ENCODE measurements around the gene MECP2.

DNA sequence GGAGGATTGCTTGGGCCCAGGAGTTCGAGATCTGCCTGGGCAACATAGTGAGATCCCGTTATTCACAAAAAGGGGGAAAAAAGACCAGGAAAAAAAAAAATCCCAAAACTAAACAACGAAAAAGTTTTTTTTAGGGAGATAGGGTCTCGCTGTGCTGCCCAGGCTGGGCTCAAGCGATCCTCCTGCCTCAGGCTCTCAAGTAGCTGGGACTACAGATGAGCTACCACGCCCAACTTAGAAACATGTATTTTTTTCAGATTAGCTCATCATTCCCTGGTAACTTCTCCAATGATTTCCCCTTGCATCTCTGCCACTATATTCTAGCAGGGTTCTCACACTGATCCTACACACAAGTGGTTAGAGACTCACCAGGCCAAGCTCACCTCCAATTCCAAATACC is 53.4 kb downstream of the MECP2 start:
- TF ChIP-seq, protein P1, sequence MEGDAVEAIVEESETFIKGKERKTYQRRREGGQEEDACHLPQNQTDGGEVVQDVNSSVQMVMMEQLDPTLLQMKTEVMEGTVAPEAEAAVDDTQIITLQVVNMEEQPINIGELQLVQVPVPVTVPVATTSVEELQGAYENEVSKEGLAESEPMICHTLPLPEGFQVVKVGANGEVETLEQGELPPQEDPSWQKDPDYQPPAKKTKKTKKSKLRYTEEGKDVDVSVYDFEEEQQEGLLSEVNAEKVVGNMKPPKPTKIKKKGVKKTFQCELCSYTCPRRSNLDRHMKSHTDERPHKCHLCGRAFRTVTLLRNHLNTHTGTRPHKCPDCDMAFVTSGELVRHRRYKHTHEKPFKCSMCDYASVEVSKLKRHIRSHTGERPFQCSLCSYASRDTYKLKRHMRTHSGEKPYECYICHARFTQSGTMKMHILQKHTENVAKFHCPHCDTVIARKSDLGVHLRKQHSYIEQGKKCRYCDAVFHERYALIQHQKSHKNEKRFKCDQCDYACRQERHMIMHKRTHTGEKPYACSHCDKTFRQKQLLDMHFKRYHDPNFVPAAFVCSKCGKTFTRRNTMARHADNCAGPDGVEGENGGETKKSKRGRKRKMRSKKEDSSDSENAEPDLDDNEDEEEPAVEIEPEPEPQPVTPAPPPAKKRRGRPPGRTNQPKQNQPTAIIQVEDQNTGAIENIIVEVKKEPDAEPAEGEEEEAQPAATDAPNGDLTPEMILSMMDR (conservative IDR thresholded peaks at IDR 0.05; ENCODE audit: low read length) = no peak
- TF ChIP-seq EZH2phosphoT487 (IDR thresholded peaks at IDR 0.05; ENCODE audit: borderline replicate concordance) = no peak
